HepG2 (cell line): ENCODE results near the gene SPTB. TPM values are rescaled to one million over a fixed set of nuclear protein-coding genes. Genes with fewer than 3 reads are reported as not detected.

Source experiments
- ATAC-seq: fragments of 200-7000 bp; cut with Tn5 transposase; 3 replicates; pipeline ENCODE4 v1.9.1; 2020; ENCODE audit warnings: mild to moderate bottlenecking, moderate library complexity
- BruUV-seq: library from RNA; stranded (reverse); fragments of 400-500 nt; replicated peaks from 2 replicates; lab custom pipeline; 2021; lab: Mats Ljungman, UMichigan
- CTCF ChIA-PET: fragments of 300-600 bp; formaldehyde crosslinking; extraction: SDS; loops from one replicate; lab custom pipeline; 2021; ENCODE audit warnings: low total read pairs, inconsistent platforms, low intra/inter-chr PET ratio; lab: Yijun Ruan, JAX
- POLR2A ChIA-PET: fragments of 350-600 bp; sonication (Branson Sonifier 250); formaldehyde crosslinking; loops from one replicate; lab custom pipeline; 2020; ENCODE audit warnings: antibody characterized with exemption, inconsistent platforms; lab: Yijun Ruan, JAX
- DNase-seq: peaks from one replicate; pipeline ENCODE4 v3.0.0-alpha.2; 2015; ENCODE audit warnings: low spot score
- FAIRE-seq: peaks from 3 replicates; lab custom pipeline; 2011; peaks lifted over from hg19 to GRCh38; lab: Jason Lieb, UNC
- H2AFZ ChIP-seq: one replicate; pipeline ENCODE4 v1.6.1; 2011; ENCODE audit warnings: low read length, inconsistent platforms
- H3K27ac ChIP-seq: fragments of 300-600 bp; 3 replicates; pipeline ENCODE4 v1.8.0; 2011; ENCODE audit warnings: mixed run types, mild to moderate bottlenecking, mixed read lengths, low read length, inconsistent platforms; ENCODE audit not compliant: insufficient read depth; ENCODE audit errors: extremely low read length
- H3K27me3 ChIP-seq, 2 experiments: fragments of 200-600 bp in 1 of 2; 2 replicates in 1 of 2; 3 replicates in 1 of 2; pipeline versions ENCODE4 v1.6.0 to v1.8.0; 2011; ENCODE audit warnings: low read length in 2 of 2, mild to moderate bottlenecking in 2 of 2, moderate library complexity in 2 of 2, inconsistent platforms in 1 of 2; ENCODE audit not compliant: insufficient read depth in 2 of 2, control insufficient read depth in 1 of 2
- H3K36me3 ChIP-seq, 2 experiments: fragments of 200-600 bp in 1 of 2; replicated peaks in 1 of 2; 2 replicates in 1 of 2; 3 replicates in 1 of 2; pipeline versions ENCODE4 v1.5.1 to v1.8.0; 2011; ENCODE audit warnings: low read length in 2 of 2, inconsistent platforms in 1 of 2; ENCODE audit not compliant: insufficient read depth in 2 of 2, control insufficient read depth in 1 of 2
- H3K4me1 ChIP-seq: 2 replicates; pipeline ENCODE4 v1.5.1; 2012; ENCODE audit warnings: low read length, inconsistent platforms; ENCODE audit not compliant: insufficient read depth
- H3K4me2 ChIP-seq: 2 replicates; pipeline ENCODE4 v1.6.0; 2011; ENCODE audit warnings: low read depth, low read length, inconsistent platforms
- H3K4me3 ChIP-seq, 3 experiments: fragments of 200-600 bp in 1 of 3; sonication (generic), shearing (Covaris generic) in 1 of 3; replicated peaks in 1 of 3; 2 replicates each; pipeline ENCODE4 v1.5.1; 2011 to 2016; ENCODE audit warnings: low read length in 3 of 3, inconsistent platforms in 2 of 3, low read depth in 2 of 3, mild to moderate bottlenecking in 2 of 3, control low read depth in 1 of 3, mixed read lengths in 1 of 3; ENCODE audit not compliant: insufficient read depth in 1 of 3
- H3K79me2 ChIP-seq: one replicate; pipeline ENCODE4 v1.6.1; 2011; ENCODE audit warnings: low read length, inconsistent platforms; ENCODE audit not compliant: insufficient read depth
- H3K9ac ChIP-seq: 2 replicates; pipeline ENCODE4 v1.6.0; 2011; ENCODE audit warnings: mild to moderate bottlenecking, low read depth, low read length, inconsistent platforms; ENCODE audit not compliant: insufficient read depth
- H3K9me3 ChIP-seq: 2 replicates; pipeline ENCODE4 v1.5.1; 2012; ENCODE audit warnings: mild to moderate bottlenecking, low read length
- H4K20me1 ChIP-seq: 2 replicates; pipeline ENCODE4 v1.6.0; 2011; ENCODE audit warnings: inconsistent platforms, mild to moderate bottlenecking, low read length, moderate library complexity; ENCODE audit not compliant: insufficient read depth
- FOXM1 ChIP-seq: sonication (generic); formaldehyde crosslinking; IDR thresholded peaks from 2 replicates; pipeline ENCODE4 v1.5.0; 2020; ENCODE audit warnings: missing genetic modification reagents
- KAT2B ChIP-seq: fragments of 150-350 bp; IDR thresholded peaks from 2 replicates; pipeline ENCODE4 v1.6.1; 2014; ENCODE audit warnings: low read depth, low read length, borderline replicate concordance
- NR2F6 ChIP-seq, 2 experiments: IDR thresholded peaks; 2 replicates each; pipeline ENCODE4 v1.6.1; 2016; ENCODE audit warnings: antibody characterized with exemption in 1 of 2, mild to moderate bottlenecking in 1 of 2
- PAX8 ChIP-seq: sonication (generic); formaldehyde crosslinking; IDR thresholded peaks from 2 replicates; pipeline ENCODE4 v1.8.0; 2022; ENCODE audit warnings: mild to moderate bottlenecking, missing genetic modification reagents, borderline replicate concordance
- TBX3 ChIP-seq: fragments of 450-650 bp; IDR thresholded peaks from 2 replicates; pipeline ENCODE4 v1.6.1; 2017; ENCODE audit warnings: antibody characterized with exemption, mild to moderate bottlenecking, inconsistent platforms, borderline replicate concordance
- ZBTB46 ChIP-seq: sonication (generic); formaldehyde crosslinking; IDR thresholded peaks from 2 replicates; pipeline ENCODE4 v1.4.0; 2020; ENCODE audit warnings: mild to moderate bottlenecking, missing genetic modification reagents, borderline replicate concordance
- ZNF552 ChIP-seq: sonication (generic); formaldehyde crosslinking; IDR thresholded peaks from 2 replicates; pipeline ENCODE4 v1.9.0; 2022; ENCODE audit warnings: missing genetic modification reagents, mild to moderate bottlenecking, borderline replicate concordance
- ZNF562 ChIP-seq: sonication (generic); formaldehyde crosslinking; IDR thresholded peaks from 2 replicates; pipeline ENCODE4 v1.8.0; 2022; ENCODE audit warnings: missing genetic modification reagents, borderline replicate concordance
- ZNF614 ChIP-seq: IDR thresholded peaks from 2 replicates; pipeline ENCODE4 v1.6.1; 2018; ENCODE audit warnings: missing biosample characterization, missing genetic modification reagents, inconsistent platforms, borderline replicate concordance
- WGBS: methylation state at CpG from one replicate; pipeline ENCODE4 v1.1.6; 2017; ENCODE audit warnings: low lambda C conversion rate; 5-methylcytosine and 5-hydroxymethylcytosine counted together
- in situ Hi-C: cut with HindIII; loops from 2 replicates; pipeline ENCODE4 v1.10.0; 2017; ENCODE audit warnings: low pct_unique_long_range_greater_than_20kb; ENCODE audit not compliant: extremely low pct_ligation_motif_present
- intact Hi-C: fragments of 100-400 bp; cut with micrococcal nuclease; formaldehyde crosslinking; loops from one replicate; pipeline ENCODE4 v1.10.0; 2022; ENCODE audit not compliant: unreplicated experiment
- polyA plus RNA-seq, 8 experiments: library from polyadenylated mRNA; depleted of rRNA in 3 of 8; stranded (reverse) in 7 of 8; unstranded in 1 of 8; fragments of >200 nt; fragmentation: Illumina TruSeq in 4 of 8; extraction: Trizol in 4 of 8; gene quantifications; 2 replicates each; pipeline versions ENCODE4 v1.2.1 to v1.2.3, GENCODE V29; 2011 to 2016; ENCODE audit warnings: low read depth in 4 of 8, missing spikeins in 1 of 8, mixed read lengths in 1 of 8; ENCODE audit not compliant: insufficient read depth in 1 of 8
- total RNA-seq, 5 experiments: library from RNA; depleted of rRNA; stranded (reverse); fragments of >200 nt; fragmentation: Illumina TruSeq; extraction: Trizol; gene quantifications; 2 replicates each; pipeline ENCODE4 v1.2.3, GENCODE V29; 2016; ENCODE audit warnings: low read depth in 1 of 5
- TF ChIP-seq, protein P1 (sequence below): sonication (generic); formaldehyde crosslinking; IDR thresholded peaks from 2 replicates; pipeline ENCODE4 v1.5.0; 2020; ENCODE audit warnings: missing genetic modification reagents
- TF ChIP-seq, protein P2 (sequence below): sonication (generic); formaldehyde crosslinking; IDR thresholded peaks from 2 replicates; pipeline ENCODE4 v1.5.1; 2020; ENCODE audit warnings: mild to moderate bottlenecking, missing genetic modification reagents, moderate library complexity

Gene SPTB
- total and polyA plus RNA-seq, 2 of the 13 experiments (the other 11 are each of a cell fraction or from before 2014, with no cell fraction given), result 0.01 to 0.02 TPM

DNA sequence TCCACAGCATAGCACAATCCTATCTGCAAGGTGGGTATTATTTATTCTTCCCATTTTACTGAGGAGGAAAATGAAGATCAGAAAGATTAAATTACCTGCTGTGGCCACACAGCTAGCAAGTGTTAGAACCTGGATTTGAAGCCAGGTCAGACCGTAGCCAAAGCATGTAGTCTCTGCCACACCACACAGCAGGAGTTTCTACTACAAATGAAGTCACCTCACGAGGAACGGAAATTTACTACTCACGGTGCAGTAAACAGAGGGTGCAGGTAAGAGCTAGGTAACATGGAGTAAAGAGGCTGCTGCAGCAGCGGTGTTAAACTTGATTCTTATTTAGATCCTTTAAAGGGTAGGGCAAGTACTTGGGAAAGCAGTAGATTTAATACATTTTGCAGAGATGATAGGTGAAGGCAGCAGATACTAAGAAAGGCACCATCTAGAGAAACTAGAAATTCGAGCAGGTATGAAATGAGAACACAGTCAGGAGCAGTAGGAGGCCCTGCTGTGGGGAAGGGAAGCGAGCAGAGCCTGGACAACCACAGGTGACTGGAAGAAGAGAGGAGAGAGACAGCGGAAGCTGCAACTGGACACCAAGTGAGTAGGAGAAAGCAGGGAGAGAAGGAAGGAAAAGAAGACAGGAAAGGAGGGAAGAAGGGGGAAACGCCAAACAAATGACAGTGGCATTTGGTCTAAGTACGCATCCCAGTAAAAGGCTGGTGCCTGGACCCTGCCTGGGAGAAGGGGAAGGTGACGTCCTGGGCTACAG is 21.5 kb downstream of the SPTB start:
- Histone ChIP-seq H3K9me3 (no peaks in the 10 kb centered on the region), H3K4me1 (no peaks in the 10 kb centered on the region), H3K27ac (no peak overlapping the region), H3K9ac (no peak overlapping the region), H3K36me3 (no peaks in the 10 kb centered on the region), H4K20me1 (no peaks in the 10 kb centered on the region), H3K27me3 (peaks cover 5 to 36% of the 10 kb centered on the region in 2 experiments; a peak in 3 of 5 replicates), H3K4me2 (no peak overlapping the region), H3K4me3 (no peak overlapping the region), H3K79me2 (no peaks in the 10 kb centered on the region), H2AFZ (no peak overlapping the region)
- ChIA-PET POLR2A (no interaction called here), CTCF (no interaction called here)
- TF ChIP-seq, protein P1, sequence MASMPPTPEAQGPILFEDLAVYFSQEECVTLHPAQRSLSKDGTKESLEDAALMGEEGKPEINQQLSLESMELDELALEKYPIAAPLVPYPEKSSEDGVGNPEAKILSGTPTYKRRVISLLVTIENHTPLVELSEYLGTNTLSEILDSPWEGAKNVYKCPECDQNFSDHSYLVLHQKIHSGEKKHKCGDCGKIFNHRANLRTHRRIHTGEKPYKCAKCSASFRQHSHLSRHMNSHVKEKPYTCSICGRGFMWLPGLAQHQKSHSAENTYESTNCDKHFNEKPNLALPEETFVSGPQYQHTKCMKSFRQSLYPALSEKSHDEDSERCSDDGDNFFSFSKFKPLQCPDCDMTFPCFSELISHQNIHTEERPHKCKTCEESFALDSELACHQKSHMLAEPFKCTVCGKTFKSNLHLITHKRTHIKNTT (CRISPR knock-in tag), result no peak
- in situ Hi-C loops, result no loop called here
- intact Hi-C loops, result no loop called here
- FAIRE-seq (no peak), DNase-seq (no peak), ATAC-seq (no peak)
- no TSS peak for BruUV-seq
- 38% methylated on average over 11 of the region's 11 CpGs for WGBS

GRCh38 chr14:64856529-64857445 is 22.9 kb downstream of the SPTB start:
- no peak overlapping the region for H3K4me3 ChIP-seq
- no peak overlapping the region for H2AFZ ChIP-seq
- no peaks in the 10 kb centered on the region for H3K79me2 ChIP-seq
- FAIRE-seq (no peak), ATAC-seq (no peak), DNase-seq (no peak)
- POLR2A ChIA-PET, result no interaction called here
- no peaks in the 10 kb centered on the region for H3K9me3 ChIP-seq
- 32% methylated on average over 10 of the region's 11 CpGs for WGBS
- H3K4me2 ChIP-seq, result no peak overlapping the region
- H4K20me1 ChIP-seq, result no peaks in the 10 kb centered on the region
- no peak overlapping the region for H3K9ac ChIP-seq
- in situ Hi-C loops (no loop called here), intact Hi-C loops (no loop called here)
- peaks cover 3 to 39% of the 10 kb centered on the region in 2 experiments; a peak in 3 of 5 replicates for H3K27me3 ChIP-seq
- H3K4me1 ChIP-seq, result no peaks in the 10 kb centered on the region
- no peak overlapping the region for H3K27ac ChIP-seq
- BruUV-seq, result no TSS peak
- H3K36me3 ChIP-seq, result no peaks in the 10 kb centered on the region
- CTCF ChIA-PET, result no interaction called here
- TF ChIP-seq ZNF614 (no peak), ZNF562 (CRISPR knock-in tag) (no peak), TBX3 (no peak), NR2F6 (IDR thresholded peaks at IDR 0.05) (no peak), NR2F6 (CRISPR knock-in tag; IDR thresholded peaks at IDR 0.05) (no peak), FOXM1 (CRISPR knock-in tag) (no peak), ZBTB46 (CRISPR knock-in tag) (no peak), PAX8 (CRISPR knock-in tag) (no peak), ZNF552 (no peak), KAT2B (no peak)
- TF ChIP-seq, protein P2, sequence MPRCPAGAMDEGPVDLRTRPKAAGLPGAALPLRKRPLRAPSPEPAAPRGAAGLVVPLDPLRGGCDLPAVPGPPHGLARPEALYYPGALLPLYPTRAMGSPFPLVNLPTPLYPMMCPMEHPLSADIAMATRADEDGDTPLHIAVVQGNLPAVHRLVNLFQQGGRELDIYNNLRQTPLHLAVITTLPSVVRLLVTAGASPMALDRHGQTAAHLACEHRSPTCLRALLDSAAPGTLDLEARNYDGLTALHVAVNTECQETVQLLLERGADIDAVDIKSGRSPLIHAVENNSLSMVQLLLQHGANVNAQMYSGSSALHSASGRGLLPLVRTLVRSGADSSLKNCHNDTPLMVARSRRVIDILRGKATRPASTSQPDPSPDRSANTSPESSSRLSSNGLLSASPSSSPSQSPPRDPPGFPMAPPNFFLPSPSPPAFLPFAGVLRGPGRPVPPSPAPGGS (CRISPR knock-in tag), result no peak
